Measurements from ENCODE around the gene PMP22.

PMP22 gene

DNA sequence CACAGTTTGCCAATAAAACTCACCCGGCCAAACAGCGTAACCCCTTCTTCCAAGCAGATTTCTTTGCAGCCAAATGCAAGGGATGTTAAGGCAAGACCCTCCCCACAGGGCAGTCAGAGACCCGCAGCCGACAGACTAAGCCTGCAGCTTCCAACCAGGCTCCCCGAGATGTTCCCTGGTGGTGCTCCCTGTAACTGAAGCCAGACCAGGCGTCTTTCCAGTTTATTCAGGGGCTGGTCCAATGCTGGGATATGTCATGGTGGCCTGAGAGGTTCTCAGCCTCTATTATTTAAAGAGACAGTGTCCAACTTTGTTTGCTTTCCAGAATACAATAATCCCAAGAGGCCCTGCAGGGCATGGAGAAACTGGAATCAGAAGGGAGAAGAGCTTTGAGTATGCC lies at the start of gene PMP22:
Gene PMP22 (minus strand): TSS at position 196 of the 400 bp plus-strand sequence. CDS start 4,599 bp downstream, outside the sequence.
- DNase-seq (ENCODE audit: low read depth) = no peak

DNA sequence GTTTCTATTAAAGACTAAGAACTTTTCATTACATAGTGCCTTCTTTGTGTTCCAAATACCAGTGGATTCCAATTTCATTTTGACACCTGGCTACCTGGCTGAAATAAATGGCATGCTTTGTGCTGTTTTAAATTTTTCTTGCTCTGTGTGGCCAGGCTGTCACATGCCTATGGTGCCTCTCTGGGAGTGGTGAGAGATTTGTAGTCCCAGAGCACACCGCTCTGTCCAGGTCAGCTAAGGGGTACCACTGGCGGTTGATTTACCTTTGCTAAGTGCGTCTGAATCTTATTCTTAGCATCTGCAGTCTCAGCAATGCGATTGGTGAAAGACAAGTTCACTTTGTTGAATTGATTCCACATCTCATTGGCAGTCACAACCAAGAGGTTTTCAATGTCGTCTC lies 46.9 kb upstream of the PMP22 start:
- DNase-seq (ENCODE audit: low read depth) = no peak

DNA sequence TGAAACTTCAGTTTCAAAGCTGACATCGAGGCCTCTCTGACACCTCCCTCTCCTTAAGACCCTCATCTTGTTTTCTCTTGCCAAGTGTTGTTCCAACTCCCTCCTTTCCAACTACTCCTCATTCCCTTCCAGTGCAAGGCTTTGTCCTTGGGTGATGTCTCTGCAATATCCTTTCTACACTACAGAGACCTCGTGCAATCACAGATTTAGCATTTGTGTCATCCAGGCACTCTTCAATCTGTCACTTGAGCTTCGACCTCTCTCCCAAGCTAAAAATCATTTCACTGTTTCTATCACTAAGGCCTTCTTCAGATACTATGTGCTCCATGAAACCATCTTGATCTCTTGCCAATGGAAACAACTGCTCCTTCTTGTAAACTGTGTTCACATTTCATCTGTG lies 44.7 kb upstream of the PMP22 start:
- no peak for DNase-seq (ENCODE audit: low read depth)

DNA sequence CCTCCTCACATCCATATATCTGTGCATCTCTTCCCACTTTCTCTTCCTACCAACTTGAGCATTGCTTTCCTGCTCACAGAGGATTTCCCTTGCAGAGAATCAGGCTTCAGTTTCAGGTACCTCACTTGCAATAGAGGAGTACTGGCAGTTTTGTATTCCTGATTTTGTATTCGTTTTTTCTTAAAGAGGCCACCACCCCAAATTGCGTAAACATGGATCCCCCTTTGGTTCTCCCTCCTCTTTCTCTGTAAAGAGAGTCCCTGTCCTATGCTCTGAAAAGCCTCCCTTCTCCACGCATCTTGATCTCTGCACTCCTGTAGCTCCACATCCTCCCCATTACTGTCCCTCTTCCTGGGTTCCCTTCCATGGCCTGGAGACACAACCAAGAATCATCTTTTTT lies 44.1 kb upstream of the PMP22 start:
- no peak for DNase-seq (ENCODE audit: low read depth)

DNA sequence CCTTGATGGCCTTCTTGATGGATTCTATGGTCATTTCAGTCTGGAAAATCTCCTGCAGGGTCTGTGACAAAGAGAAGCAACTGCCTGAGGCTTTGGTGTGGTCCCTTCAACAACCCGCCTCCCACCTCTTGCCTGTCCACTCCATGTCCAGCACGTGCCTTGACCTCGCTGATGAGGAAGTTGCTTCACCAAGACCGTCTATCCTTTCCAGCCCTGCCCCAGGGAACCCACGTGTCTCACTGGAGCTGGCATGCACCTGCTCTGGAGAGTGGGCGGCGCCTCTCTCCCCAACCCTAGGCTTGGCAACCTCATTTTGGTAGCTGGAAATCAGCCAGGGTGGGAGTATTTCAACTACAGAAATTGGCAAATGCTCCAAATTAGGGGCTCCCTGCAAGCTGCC lies 43.6 kb upstream of the PMP22 start:
- no peak for DNase-seq (ENCODE audit: low read depth)

DNA sequence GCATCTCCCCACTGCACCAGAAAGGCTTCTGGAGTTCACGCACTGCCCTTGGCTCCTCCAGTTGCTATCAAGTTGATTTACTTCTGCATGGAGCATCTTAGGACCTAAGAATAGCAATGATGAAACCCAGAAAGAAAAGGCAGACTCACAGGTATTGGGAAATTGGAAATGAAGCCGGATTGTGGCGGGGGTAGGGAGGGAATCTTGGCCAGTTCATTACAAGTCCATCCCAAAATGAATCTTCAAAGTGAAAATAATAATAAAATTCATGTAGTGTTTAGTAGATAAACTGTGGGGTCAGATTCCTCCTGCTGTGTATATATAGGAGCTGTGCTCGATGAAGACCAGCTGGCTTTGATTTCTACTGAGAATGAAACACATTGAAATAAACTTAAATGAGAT lies 42.6 kb upstream of the PMP22 start:
- DNase-seq (ENCODE audit: low read depth) = no peak

DNA sequence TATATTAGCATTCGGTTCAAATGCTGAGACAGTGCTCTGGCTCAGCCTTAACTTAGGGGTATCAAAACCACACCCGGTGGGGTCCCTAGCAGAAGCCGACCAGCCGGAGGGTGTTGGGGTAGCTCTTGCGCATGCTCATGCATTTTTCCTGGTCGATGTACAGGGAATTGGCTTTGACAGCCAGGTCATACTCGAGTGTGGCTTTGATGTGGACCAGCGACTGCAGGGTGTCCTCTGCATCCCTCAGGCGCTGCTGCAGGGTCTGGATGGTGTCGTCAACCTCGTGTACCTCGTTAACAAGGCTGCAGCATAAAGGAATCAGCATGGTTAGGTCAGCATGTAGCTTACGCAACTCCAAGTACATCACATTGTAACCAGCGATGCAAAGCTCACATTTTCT lies 38.7 kb upstream of the PMP22 start:
- no peak for DNase-seq (ENCODE audit: low read depth)

DNA sequence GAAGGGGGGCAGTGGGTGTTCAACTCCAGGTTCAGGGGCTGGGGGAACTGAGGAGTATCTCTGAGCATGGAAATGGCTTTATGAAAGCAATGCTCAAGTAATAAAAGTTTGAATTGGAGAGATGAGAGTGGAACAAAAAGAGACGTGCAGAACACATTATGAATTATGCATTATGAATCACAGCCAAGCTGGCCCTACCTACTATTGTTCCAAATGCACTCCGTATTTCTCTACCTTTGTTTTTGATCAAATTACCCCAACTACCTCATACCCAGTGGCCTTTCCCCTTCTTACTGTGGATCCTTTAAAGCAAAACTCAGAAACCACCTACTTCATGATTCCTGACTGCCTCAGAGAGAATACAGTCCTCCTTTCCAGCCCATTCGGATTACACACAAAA lies 38.1 kb upstream of the PMP22 start:
- no peak for DNase-seq (ENCODE audit: low read depth)

DNA sequence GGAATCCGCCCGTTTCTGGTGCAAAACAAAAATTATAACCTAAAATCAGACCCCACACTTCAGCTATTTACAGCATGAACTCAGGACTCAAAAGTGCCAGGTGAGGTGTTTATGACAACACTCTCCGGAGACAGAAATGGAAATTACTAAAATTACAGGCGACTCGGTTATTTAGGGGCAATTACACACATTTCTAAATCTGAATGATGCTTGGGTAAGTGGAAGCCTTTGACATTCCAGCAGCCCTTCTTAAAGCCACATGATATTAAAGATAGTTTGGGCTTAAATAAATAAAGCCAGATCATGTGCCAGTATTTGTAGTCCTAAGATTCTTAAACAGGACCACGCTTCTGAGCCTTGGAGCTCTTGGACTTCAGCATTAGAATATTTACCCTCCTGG lies 36.7 kb upstream of the PMP22 start:
- no peak for DNase-seq (ENCODE audit: low read depth)

DNA sequence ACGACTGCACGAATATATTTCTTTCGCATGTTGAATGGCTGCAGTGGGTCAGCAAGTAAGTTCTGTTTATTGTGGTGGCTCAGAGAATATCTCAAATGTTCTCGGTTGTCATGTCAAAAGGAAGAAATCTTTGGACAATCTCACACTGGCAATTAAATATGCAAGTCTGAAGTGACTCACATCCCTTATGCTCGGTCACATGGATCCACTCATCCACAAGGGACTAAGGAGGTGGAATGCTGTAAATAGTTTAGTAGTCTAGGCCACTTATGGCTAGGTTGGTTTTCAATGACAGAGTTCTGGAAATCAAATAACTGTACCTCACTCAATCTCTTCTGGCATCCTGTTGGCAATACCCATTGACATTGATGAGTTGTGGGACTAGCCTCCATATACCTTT lies 33.0 kb upstream of the PMP22 start:
- peak; percentile 68 for DNase-seq (ENCODE audit: low read depth)

DNA sequence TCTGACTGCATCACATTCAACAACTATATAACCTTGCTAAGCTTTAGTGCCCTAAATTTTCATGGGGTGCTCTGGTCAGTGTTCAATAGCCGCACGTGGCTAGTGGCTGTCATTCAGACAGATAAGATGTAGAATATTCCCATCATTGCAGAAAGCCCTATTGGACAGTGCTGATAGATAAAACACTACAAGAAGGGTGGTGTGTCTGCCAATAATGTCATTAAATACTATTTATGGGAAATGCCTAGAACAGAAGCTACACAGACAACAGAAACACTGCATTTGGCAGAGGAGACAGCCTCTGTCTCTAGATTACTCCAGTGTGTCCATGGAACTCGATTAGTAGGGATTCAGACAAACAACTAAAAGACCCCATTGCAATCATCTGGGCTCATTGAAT lies 28.4 kb upstream of the PMP22 start:
- no peak for DNase-seq (ENCODE audit: low read depth)

DNA sequence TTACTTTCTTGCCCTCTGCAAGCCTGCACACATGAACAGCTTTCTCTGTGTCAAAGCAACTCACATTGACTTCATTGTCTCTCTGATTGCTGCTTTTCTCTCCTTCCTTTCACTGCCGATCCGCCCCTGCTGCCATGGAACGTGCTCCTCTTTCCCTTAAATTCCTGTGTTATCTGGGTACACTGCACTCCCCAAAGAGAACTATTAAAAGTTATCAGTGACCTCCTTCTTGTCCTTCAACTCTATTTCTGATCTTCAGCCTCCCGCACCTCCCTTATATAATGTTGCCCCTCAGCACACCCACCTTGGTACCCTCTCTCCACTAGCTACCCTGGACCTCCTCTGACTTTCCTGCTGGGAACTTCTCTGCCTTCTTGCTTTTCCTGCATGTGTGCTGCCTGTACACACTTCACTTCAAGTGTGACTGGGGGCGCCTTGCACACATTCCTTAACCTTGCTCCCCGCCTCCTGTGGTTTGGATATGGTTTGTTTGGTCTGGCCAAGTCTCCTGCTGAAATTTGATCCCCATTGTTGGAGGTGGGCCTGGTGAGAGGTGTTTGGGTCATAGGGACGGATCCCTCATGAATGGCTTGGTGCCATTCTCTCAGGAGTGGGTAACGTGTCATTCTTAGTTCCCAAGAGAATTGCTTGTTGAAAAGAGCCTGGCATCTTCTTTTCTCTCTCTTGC lies 26.7 kb upstream of the PMP22 start:
- DNase-seq (ENCODE audit: low read depth) = no peak

DNA sequence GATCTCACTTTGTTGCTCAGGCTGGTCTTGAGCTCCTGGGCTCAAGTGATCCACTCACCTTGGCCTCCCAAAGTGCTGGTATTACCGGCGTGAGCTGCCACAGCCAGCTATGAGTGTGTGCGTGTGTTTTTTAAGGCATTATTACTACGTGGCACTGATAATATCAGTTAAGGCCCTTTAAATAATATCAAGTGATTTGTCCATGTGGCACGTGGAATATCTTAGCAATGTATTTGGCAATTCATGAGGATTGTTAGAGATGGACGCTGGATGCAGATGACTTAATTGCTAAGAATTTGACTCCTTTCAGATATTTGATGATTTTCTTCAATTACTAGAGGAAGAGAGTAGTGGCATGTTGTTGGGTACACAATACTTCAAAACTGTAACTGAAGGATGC lies 25.5 kb upstream of the PMP22 start:
- peak; percentile 34 for DNase-seq (ENCODE audit: low read depth)

DNA sequence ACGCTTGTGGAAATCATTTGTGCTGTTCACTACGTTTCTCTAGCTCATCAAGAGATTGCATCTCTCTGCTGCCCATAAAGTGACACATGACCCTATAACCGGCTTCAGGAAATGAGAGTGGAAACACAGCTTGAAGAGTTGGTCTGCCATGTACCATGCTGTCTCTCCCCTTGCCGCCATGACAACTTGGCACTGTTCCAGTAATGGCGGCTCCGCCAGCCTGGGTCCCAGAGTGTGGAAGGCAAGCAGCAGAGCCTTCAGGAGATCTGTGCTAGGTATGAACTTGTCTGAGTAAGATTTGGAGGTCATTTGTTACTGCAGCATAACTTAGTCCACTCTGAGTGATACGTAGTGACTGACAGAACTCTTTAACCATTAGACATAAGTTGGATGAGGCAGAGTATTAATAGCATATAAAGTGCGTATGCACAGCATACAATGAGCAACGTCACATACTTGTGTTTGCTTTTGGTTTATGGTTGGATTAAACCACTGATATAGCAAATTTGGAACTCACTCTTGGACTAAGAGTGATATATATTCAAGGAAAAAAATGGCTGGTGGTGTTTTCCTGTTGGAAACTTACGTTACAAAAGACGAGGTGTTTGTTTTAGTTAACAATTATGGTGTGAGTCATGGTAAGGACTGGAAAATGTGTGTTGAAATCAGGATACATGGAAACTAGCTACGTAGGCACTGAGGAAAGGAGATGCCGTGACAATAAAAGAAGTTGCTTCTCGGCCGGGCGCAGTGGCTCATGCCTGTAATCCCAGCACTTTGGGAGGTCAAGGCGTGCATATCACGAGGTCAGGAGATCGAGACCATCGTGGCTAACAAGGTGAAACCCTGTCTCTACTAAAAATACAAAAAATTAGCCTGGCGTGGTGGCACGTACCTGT lies 24.4 kb upstream of the PMP22 start:
- DNase-seq (ENCODE audit: low read depth) = peak; percentile 42

DNA sequence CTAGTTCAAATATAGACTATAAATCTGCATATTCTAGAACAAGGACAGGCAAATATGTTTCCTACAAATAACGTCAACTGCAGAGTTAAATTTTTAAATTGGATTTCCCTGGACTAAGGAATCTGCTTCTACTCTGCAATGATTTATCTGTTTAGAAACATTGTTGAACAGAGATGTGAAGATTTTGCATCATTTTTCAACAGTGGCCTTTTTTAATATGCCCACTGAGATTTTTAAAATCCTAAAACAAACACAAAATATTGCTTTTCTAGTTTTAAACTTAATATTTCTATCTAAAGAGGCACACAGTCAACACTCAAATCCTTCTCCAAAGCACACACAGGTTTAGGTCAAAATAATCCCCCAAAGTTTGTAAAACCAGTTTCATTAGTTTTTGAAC lies 23.7 kb upstream of the PMP22 start:
- no peak for DNase-seq (ENCODE audit: low read depth)

DNA sequence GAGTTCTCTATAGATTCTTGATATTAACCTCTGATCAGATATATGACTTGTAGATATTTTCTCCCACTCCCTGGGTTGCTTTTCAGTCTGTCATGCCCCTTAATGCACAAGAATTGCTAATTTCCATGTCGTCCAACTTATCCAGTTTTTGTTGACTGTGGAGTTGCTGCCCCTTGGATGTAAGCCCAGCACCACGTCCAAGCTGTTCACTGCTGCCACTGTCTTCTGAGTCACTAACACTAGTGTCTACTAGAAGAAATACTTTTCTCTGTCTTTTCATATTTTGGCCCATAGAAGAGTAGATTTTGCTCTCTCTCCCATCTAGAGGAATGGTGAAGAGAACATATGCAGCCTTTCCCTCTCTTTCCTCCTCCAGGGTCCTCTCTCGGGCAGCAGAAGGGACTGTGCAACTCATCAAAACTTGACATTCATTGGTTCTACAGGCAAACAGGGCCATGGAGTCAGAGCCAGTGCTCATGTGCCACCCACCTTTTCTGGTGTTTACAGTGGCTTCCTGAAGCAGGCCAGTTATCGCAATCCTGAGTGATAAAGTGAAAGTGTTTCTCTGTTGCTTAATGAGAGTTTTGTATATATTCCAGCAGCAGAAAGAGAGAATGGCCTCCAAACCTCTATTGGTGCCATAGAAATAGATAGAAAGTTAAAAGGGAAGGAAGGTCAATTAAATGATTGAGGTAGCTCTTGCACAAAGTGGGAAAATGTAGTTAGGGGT lies 22.6 kb upstream of the PMP22 start:
- DNase-seq (ENCODE audit: low read depth) = no peak

DNA sequence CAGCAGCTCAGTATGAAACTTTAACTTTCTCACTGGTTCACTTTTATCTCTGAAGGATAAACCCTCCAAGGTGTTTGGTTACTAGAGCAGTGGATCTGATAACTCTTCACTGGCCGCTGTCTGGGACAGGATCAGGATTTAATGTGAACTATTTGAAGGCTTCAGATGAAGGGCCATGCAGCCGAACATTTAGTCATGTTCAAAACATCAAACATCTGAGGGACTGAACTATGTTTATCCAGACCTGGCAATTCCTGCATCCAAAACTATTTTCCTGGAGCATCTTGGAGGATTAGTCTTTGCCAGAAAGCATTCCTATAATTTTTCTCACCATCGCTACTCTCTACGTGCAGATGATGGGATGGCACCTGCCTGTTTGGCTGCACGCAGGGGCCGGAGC lies 20.3 kb upstream of the PMP22 start:
- no peak for DNase-seq (ENCODE audit: low read depth)

DNA sequence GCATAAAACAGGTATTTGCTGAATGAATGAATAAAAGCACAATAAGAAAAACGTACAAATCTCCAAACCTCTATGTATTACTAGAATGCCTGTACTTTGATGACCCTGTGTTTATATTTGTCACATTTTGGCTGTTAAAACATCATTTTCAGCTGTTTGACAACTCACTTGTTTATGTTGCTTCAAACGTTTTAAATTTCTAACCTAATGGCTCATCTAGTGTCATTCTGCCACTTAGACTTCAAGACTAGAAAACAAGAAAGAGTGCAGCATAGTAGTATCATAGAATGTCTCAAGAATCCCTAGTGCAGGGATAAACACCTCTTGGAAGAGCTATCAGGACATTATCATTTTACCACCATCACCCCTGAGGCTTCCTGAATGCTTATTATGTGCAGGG lies 19.4 kb upstream of the PMP22 start:
- DNase-seq (ENCODE audit: low read depth) = no peak

DNA sequence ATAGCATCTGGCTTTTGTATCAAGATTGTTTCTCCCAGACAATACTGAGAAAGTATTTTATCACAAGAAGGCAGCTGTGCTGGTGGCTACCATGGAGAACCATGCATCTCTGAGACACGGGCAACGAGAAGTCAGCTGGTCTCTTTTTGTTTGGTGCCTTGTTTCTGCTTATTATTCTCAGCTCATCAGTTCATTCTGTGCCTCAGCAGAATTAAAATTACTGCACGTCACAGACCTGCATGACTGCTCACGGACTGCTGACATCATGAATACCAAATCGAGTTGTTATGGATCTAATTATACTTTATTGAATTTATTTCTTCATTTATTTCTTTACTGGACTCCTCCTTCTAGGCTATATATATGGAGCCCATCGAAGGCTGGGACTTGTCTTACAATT lies 19.0 kb upstream of the PMP22 start:
- DNase-seq (ENCODE audit: low read depth) = no peak

DNA sequence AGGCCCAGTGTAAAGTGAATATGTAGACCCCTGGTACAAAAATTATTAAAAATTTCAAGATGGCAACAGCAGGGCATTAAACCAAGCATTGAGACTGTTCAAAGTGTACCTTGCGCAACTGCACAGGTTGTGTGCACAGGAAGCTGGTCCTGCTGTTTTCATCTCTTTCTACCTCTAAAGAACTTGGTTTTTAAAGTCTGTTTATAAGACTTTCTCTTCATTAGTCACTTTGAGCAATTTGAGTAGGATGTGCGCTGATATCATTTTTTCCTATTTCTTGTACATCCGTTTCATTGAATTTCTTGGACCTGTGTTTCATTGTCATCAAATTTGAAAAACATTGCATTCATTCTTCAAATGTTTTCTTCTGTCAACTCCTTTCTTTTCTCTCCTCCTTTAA lies 16.8 kb upstream of the PMP22 start:
- DNase-seq (ENCODE audit: low read depth) = no peak

DNA sequence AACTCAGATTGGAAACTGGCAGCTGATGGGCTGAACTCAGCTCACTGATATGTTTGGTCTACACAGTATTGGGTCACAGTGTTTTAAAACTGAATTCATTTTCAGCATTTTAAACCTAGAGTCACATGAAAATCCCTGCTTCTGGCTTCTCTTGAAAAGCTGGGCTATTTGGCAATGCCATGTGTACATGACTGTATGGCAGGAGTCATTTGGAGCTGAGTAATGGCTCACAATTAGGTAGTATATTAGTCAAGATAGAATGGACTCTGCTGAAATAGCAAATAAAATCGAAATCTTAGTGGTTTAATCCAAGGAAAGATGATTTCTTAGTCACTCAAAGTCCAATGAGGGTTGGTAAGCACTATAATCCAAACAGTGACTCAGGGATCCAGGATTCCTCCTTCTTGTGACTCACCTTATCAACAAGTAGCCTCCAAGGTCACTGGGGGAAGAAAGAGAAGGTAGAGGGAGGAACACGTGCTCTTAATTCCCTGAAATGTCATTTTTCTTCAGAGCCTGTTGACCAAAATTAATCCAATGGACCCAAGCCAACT lies 13.9 kb upstream of the PMP22 start:
- DNase-seq (ENCODE audit: low read depth) = peak; percentile 98

DNA sequence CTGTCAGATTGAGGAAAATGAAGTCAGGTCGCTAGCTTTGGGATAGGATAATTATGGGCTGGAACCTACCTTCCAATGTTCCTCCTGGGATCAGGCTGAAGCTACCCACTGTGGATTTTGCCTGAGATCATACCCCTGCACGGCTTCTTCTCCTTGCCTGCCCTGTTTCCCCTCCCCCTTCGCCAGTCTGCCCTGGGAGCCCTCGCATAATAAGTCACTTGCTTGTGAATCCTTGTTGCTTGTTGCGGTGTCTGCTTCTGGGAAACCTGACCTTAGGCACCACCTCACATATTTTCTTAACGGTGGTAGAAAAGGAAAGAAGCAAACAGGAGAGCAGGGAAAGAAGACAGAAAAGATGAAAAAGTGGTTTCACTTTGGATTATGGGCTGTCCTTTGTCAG lies 13.3 kb upstream of the PMP22 start:
- no peak for DNase-seq (ENCODE audit: low read depth)

DNA sequence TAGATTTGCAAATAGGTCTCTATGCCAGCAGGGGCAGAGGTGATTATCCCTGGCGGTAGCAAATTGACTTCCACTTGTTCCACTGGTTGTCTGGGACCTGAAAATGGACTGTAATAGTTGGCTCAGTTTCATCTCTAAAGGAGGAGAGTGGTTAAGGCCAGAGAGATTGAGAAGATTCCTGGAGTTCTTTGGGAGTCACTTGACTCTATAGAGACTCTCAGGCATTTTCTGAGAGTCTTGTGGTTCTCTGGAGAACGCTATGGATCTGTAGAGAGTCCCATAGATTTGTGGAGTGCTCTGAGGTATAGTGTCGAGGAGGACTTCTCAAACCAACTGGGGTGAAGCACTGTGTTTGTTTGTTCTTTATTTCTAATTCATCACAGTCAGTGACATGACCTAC lies 8.9 kb upstream of the PMP22 start:
- DNase-seq (ENCODE audit: low read depth) = no peak
